C4-2B (cell line): ENCODE measurements around the gene HTR4.
A peak's percentile ranks its signal among the peaks of the same experiment; 100 is the strongest.

Source experiments
- H3K27ac ChIP-seq: fragments of 450-650 bp; 2 replicates; pipeline ENCODE4 v1.5.1; 2017
- ZFX ChIP-seq: fragments of 450-650 bp; IDR thresholded peaks from 2 replicates; pipeline ENCODE4 v1.6.1; 2017
- TF ChIP-seq, protein P1 (sequence below): fragments of 450-650 bp; conservative IDR thresholded peaks from 2 replicates; pipeline ENCODE4 v1.5.1; 2017; ENCODE audit warnings: mild to moderate bottlenecking

The HTR4 gene

DNA sequence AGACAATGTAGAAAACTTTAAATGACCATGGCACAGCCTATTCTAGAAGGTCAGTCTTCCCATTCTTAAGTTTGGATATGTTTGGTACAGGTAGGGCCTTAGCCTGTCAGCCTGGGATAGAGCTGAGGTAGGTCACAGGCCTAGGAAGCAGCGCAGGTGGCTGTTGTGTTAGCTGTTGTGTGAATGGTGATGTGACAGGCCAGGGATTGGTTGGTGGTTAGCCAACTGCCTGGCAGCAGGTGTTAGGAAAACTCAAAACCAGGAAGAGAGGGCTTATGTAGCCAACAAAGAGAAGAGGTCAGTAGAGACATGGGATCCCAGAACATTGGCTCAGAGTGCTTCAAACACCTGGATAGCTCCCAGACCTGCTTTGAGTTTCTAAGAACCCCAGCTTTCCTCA, 186.4 kb downstream of the HTR4 start:
- TF ChIP-seq, protein P1, sequence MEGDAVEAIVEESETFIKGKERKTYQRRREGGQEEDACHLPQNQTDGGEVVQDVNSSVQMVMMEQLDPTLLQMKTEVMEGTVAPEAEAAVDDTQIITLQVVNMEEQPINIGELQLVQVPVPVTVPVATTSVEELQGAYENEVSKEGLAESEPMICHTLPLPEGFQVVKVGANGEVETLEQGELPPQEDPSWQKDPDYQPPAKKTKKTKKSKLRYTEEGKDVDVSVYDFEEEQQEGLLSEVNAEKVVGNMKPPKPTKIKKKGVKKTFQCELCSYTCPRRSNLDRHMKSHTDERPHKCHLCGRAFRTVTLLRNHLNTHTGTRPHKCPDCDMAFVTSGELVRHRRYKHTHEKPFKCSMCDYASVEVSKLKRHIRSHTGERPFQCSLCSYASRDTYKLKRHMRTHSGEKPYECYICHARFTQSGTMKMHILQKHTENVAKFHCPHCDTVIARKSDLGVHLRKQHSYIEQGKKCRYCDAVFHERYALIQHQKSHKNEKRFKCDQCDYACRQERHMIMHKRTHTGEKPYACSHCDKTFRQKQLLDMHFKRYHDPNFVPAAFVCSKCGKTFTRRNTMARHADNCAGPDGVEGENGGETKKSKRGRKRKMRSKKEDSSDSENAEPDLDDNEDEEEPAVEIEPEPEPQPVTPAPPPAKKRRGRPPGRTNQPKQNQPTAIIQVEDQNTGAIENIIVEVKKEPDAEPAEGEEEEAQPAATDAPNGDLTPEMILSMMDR = no peak
- no peak for TF ChIP-seq ZFX

DNA sequence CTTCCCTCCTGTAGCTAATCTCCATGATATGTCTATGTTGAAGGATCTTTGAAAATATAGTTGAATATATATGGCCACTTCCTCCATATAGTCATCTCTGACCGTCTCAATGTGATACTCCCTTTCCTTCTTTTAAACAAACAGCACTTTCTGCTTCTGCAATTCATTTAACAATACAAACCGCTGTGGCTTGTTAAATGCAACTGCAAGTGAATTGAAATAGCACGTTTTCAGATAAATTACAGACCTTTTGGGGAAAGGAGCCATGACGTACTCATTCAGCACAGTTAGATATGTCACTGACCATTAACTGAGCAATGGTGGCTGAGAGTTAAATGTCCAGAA, 188.1 kb downstream of the HTR4 start:
- no peak overlapping the region for H3K27ac ChIP-seq

More for the DNA sequence above, 186.4 kb downstream of the HTR4 start:
- no peak overlapping the region for H3K27ac ChIP-seq

DNA sequence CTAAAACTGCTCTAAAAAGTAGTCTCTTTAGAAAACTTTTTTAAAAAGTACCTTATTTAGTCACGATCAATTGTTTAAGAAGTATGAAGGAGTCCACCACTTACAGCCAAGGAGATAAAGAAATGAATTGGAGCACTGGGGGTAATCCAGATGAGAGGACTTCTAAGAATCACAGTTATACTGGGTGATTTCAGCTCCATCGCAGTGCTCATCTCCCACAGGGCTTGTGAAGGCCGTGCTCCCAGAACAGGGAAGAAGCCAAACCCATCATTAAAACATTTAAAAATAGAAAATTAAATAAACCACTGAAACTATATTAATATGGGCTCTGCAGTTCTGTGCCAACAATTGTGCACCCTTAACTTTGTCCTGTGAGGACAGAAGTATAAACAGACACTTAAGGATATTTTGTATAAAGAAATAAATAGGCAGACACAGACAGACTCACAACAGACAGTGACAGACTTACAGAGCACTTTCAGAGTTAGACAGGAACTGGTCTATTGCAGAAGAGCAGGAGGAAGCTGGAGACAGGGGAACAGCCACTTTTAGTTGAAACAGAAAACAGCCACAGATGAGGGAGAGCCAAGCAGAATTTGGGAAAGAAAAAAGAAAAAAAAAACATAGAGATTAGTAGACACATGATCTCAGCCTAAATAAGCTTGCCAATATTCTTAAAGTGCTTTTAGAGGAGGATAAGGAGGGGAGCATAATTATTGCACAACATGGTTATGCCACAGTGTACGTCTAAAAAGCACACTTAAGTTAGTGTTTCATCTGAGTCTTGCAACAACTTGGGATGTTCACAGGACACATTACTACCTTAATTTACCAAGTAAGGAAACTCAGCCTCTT, 188.7 kb downstream of the HTR4 start:
- TF ChIP-seq, protein P1 = no peak

More for the DNA sequence above, 188.1 kb downstream of the HTR4 start:
- TF ChIP-seq, protein P1 = no peak

DNA sequence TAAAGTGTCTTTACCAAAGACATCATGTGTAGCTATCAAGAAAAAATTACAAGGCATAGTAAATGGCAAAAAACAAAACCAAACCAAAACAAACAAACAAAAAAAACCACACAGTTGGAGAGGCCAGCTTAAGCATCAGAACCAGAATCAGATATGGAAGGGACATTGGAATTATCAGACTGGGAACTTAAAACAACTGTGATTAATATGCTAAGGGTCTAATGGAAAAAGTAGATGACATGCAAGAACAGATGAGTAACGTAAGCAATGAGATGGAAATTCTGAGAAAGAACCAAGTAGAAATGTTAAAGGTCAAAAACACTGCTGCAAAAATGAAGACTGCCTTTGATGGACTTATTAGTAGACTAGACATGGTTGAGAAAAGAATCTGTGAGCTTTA, 194.7 kb downstream of the HTR4 start:
- H3K27ac ChIP-seq = no peak overlapping the region
- TF ChIP-seq, protein P1 = no peak
- TF ChIP-seq ZFX = no peak

More for the DNA sequence above, 188.7 kb downstream of the HTR4 start:
- no peak overlapping the region for H3K27ac ChIP-seq

DNA sequence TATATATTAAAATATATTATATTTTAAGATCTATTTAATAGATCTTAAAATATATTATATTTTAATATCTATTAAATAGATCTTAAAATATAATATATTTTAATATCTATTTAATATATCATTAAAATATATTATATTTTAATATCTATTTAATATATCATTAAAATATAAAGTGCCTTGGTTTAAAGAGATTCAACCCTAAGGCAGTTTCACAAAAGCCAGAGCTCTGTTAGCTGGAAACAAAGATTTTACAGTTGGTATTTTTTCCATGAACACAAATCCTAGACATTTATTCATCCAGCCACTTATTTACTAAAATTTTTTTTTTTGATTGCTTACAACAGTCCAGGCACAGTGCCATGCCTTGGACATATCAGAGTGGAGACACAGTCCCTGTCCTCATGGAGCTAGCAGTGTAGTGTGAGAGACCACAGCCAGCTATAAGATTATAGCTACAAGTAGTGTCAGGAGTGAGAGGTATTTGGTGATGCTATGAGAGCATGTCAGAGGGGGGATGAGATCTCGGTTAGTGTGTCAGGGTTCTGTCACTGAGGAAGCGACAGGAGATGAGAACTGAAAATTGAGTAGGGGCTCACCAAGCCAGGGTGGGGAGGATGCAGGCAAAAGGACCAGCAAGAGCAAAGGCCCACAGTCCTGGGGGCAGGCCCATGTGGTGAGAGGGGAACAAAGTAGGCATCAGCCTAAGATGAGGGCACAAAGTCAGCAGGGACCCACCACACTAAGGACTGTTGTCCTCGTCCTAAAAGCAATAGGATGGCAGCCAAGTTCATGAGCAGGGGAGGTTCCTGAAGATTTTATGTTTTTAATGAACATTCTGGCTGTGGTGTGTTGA, 196.1 kb downstream of the HTR4 start:
- no peak for TF ChIP-seq ZFX
- TF ChIP-seq, protein P1 = no peak
- no peak overlapping the region for H3K27ac ChIP-seq

DNA sequence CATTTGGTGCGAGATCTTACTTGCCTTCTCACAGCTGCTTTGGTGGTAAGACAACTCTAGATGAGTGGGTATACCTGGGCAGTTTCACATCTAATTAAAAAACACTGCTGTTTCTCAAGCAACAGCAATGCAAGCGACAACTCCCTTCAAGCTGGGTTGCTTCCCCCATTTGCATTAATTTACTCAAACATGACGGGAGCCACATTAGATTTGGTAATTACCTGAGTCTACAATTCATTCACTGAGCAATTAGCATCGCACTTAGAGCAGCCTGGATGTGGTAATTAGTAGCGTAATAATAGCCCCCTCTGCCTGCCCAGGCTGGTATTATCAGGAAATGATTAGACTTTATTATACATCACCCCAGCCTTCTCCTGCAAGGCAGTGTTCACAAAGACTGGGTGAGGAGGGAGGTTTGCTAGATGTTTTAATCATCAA, 197.1 kb downstream of the HTR4 start:
- TF ChIP-seq, protein P1 = peak; percentile 58
- TF ChIP-seq ZFX = no peak

DNA sequence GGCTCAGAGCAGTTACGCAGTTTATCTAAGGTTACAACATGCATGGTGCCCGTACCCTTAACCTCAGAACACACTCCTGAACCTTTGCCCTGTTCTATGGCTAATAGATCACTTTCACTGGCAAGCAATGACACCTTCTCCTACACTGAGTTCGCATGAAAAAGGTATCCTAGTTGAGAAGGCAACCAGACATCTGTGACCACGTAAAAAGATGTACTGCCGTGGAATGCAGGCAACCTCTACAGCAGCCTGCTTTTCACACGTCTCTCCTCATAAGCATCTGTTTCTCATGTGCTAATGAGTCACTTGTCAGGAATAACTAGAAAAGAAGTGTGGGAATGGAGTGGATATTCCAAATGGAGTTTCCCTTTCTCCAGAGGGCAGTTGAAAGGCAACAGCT, 199.1 kb downstream of the HTR4 start:
- TF ChIP-seq ZFX = no peak
- TF ChIP-seq, protein P1 = no peak
- no peak overlapping the region for H3K27ac ChIP-seq

More for the DNA sequence above, 197.1 kb downstream of the HTR4 start:
- H3K27ac ChIP-seq = no peak overlapping the region
